Stimulated activated CD4-positive, alpha-beta T cell treated with anti-CD3 and anti-CD28 coated beads, TNF-alpha, amount 100 ng/mL, for 1 hour (primary cell): ENCODE measurements around the gene ZNF3.

Experiments used
- DNase-seq, 3 donors: peaks; one replicate each; pipeline ENCODE4 v3.0.0-alpha.2; 2020; ENCODE audit warnings: low read depth in 3 of 3, low spot score in 1 of 3

The ZNF3 gene

DNA sequence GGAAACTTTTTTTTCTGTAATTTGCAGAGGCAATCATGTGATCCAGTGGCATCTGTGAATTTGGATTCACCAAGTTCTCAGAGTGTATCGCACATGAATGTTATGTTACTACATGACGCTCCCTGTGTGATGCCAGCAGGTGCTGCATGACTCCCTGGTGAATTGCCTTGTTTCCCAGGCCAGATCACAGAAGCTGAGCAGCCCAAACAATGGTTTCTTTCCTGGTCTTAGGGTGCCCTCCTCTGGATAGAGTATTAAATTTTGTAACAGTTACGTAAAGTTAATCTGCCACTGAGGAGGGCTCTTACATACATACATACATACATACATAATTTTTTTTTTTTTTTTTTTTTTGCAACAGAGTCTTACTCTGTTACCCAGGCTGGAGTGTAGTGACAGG is 28.3 kb downstream of the ZNF3 start:
- DNase-seq = no peak

DNA sequence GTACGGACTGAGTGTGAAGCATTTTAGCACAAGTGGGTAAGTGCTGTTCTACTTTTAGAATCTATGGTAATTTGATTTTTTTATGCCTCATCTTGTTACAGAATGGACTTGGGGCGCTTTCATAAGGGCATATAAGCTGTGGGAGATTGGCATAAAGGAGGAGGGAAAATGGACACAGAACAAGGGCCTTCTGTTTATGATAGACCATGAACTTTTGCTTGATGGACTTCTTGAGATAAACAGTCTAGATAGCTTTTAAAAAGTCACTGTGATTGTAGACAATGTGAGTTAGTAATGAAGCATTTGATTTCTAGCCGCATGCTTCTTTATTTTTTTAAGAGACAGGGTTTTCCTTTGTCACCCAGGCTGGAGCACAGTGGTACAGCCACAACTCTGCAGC is 29.9 kb downstream of the ZNF3 start:
- no peak for DNase-seq

DNA sequence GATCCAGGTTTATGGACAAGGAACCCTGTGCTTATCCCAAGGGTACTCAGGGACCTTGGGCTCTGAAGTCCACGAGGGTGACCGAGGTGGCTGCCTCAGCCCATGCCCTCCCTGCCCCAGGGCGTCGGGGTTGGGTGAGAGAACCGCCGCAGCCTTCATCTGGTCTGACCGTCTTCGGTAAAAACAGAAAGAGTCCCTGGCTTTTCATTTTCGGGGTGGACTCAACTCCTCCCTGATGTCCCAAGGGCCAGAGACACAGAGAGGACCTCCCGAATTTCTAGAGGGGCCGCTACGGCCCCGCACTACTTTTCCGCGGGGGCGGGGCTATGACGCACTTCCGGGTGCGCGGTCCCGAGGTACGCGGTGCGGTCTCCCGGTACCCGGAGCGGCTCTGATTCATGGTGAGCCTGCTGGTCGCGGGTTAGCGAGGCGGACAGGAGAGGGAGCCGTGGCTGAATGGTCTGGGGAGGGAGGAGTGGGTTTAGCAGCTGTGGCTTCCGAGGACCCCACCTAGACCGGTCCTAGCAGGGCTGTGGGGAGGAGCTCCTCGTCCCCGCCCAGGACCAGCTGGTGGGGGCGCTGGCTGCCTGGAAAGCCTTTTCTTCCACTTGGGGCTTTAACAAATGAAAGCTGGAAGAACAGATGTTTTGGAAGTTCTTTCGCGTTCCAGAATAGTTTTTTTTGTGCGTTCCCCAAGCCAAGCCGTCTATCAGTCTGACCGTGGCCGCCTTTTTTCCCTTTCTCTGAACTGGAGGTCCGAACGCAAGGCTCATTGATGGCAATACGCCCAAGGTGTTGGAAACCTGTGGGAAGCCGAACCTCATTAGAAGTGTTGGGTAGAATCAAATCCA is 31.9 kb downstream of the ZNF3 start, which contains the start of gene ZSCAN21:
Gene ZSCAN21, plus strand, starts transcription at position 334 of the 851 bp plus-strand sequence. CDS start 7,233 bp downstream, outside the sequence.
- peak; percentile 33 to 78 (median 60) for DNase-seq

DNA sequence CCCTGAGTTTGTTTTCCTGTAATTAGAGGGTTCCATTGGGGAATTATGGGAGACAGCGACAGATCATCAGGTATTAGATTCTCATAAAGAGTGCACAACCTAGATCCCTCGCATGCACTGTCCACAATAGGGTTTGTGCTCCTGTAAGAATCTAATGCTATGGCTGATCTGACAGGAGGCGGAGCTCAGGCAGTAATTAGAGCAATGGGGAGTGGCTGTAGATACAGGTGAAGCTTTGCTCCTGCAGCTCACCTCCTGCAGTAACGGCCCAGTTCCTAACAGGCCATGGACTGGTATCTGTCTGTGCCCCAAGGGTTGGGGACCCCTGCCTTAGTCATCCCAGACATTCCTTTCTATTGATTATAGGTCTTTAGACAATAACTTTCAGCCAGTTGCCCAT is 32.8 kb downstream of the ZNF3 start:
- DNase-seq = no peak

DNA sequence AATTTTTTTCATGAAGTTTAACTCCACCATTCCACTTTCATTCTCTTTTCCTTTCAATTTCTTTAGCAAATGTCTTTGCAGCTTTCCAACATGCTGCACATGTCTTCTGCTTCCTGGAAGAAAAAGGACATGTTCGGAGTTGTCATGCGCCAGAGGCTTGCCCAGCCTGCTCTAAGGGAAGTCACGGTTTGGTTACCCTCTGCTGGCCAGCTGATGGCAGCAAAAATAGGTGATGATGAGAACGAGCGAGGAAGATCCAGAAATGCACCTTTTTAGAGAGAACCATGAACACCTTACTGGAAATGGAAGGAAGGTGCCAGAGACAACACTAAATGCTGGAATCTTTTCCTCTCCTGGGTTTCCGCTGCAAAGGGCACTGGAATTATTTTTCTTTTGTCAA is 36.8 kb downstream of the ZNF3 start:
- DNase-seq = no peak

DNA sequence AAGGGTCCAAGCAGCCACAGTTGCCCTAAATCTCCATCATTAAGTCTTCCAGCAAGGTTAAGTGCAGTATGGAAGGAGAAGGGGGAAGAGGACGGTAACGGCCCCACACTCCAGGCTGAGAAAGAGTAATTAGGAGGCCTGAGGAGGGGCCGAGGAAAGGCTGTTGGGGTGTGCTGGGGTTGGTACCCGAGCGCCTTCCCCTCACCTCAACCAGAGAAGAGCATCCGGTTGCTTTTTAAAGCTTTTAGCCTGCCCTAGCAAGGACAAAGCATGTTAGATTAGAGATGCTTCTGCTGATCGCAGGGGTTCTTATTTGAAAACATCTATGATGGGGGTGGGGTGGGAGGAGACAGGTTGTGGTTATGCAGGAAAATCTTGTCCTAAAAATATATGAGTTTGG is 40.9 kb downstream of the ZNF3 start:
- no peak for DNase-seq

DNA sequence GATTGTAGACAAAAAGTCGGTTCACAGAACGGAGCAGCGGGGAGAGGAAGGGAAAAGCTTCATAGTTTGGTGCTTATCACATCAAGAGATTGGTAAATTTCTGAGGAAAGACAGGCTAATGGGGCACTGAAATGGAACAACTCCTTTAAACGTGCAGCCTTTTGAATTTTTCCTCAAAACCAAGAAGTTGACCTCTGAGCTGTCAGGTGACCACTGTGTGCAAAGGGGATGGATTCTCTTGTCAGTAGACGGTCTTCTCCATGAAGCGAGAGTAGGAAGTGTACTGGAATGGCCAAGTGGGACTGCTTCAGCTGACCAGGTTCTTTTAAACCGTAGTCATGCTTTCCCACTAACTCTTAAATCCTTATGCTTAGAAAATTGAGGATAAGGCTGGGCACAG is 43.2 kb downstream of the ZNF3 start:
- no peak for DNase-seq

DNA sequence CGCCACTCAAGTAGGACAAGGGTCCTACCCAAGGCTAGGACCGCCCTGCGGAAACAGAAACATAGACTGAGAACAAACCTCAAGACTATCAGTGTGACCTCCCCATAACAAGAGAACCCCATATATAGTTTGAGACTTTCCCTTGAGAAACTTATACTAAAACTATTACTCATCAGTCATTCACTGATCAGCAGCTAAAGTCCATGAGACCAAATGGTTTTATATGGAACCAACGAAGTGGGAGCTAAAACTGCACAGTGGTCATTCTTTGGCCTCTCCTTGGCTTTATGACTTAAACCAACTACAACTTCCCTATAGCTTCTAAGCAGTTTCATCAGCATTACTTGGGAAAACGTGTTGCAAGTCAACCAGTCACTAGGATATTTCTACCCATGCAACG is 45.6 kb downstream of the ZNF3 start:
- DNase-seq = no peak

DNA sequence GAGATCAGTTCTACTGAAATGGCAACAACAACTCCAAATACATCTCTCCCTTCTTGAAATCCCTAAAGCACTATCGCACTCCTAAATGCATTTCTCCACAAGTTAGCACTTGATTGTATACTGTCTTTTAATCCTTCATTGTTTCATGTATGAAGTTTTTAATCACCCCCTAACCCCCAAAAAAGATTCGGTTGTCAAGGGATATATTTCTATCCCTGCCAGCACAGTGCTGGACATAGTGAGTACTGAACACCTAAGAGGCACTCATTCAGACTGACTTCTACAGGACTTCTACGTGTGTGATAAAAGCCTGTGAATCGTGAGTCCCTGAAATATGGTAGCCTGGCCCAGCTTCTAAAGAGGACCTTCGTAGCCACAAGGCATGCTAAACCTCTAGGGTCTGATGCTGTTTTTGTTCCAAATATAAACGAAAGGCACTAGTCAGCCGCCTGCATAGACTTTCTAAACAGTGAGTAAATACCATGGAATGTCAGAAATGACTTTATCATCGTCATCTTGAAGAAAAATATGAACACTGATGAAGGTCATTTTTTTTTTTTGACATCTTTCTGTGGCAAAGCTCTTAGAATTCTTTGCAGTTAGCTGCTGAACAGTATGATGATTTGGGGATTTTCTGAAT is 46.5 kb downstream of the ZNF3 start:
- DNase-seq = no peak

DNA sequence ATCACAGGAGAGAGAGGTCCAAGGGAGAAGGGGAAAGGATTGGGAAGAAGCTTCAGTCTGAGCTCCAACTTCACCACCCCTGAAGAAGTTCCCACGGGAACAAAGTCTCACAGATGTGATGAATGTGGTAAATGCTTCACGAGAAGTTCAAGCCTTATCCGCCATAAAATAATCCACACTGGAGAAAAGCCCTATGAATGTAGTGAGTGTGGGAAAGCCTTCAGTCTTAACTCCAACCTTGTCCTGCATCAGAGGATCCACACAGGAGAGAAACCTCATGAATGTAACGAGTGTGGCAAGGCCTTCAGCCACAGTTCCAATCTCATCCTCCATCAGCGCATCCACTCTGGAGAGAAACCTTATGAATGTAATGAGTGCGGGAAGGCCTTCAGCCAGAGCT is 48.0 kb downstream of the ZNF3 start:
- no peak for DNase-seq

DNA sequence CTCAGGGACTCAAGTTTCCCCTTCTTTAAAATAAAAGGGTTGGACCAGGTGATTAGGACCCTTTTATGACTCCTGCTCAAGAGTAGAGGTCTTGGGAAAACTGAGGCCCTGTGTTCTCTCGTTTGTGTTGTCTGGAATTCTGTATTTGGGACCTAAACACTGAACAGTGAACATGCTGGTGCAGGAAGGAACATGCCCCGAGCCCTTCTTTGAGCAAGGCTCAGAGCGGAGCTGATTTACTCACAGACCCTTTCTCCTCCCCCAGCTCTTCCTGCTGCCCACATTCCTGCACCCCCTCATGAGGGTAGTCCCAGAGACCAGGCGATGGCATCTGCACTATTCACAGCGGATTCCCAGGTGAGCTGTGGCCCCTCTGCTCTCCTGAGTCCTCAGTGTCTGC is 51.9 kb downstream of the ZNF3 start:
- no peak for DNase-seq

DNA sequence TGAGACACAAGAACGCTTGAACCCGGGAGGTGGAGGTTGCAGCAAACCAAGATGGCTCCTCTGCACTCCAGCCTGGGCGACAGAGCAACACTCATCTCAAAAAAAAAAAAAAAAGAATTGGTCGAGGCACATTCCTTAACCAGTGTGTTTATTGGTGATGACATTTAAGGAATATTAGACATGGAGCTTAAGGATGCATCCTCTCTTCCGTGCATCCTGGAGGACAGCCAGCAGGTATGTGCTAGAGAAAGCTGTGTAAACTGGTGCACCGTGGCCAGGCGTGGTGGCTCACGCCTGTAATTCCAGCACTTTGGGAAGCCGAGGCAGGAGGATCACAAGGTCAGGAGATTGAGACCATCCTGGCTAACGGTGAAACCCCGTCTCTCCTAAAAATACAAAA is 54.3 kb downstream of the ZNF3 start:
- DNase-seq = no peak

DNA sequence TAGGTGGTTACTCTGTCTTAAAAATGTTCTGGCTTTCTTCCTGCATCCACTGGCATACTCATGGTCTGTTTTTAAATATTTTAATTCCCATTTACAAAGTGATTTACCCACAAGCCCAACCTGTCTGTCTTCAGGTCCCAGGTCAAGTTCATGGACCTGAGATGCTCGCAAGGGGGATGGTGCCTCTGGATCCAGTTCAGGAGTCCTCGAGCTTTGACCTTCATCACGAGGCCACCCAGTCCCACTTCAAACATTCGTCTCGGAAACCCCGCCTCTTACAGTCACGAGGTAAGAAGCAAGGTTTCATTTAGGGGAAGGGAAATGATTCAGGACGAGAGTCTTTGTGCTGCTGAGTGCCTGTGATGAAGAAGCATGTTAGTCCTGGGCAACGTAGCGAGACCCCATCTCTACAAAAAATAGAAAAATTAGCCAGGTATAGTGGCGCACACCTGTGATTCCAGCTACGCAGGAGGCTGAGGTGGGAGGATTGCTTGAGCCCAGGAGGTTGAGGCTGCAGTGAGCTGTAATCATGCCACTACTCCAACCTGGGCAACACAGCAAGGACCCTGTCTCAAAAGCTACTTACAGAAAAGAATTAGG is 57.4 kb downstream of the ZNF3 start:
- no peak for DNase-seq

DNA sequence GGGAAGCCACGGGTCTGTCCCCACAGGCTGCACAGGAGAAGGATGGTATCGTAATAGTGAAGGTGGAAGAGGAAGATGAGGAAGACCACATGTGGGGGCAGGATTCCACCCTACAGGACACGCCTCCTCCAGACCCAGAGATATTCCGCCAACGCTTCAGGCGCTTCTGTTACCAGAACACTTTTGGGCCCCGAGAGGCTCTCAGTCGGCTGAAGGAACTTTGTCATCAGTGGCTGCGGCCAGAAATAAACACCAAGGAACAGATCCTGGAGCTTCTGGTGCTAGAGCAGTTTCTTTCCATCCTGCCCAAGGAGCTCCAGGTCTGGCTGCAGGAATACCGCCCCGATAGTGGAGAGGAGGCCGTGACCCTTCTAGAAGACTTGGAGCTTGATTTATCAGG is 58.0 kb downstream of the ZNF3 start:
- no peak for DNase-seq

DNA sequence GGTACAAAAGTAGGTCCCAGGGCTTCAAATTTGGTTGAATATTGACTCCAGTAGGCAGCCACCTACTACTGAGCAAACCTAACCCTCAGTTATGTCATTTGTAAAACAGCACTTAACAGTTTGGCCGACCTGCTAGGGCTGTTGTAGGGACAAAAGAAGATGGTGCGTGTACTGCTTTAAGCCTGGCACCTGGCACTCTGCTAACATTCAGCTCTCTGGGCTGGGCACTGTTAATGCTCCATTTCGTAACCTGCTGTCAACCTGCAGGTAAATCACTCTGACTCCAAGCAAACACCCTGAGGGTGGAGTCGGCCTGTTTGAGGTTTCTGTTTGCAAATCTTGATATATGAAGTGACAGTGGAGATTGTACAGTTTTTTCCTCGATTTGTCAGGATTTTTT is 58.9 kb downstream of the ZNF3 start:
- no peak for DNase-seq

DNA sequence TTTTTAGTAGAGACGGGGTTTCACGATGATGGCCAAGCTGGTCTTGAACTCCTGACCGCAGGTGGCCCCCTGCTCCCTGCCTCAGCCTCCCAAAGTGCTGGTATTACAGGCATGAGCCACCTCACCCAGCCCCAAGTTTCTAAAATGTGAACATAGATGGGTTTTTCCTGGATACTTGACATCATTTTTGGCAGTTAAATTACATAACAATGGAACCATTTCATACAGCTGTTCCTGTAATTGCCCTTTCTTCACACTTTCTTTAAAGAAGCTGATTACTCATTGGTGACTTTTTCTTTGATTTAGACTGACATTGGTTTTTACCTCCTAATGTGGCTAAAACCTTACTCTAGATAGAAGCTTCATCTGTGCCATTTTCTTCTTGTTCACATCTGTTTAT is 60.2 kb downstream of the ZNF3 start:
- DNase-seq = no peak
